Panc1 (cell line): Measurements from ENCODE around the gene SREK1IP1. TPM values are rescaled to one million over a fixed set of nuclear protein-coding genes. Genes with fewer than 3 reads are reported as not detected.

Source experiments
- ATAC-seq: fragments of 200-7000 bp; cut with Tn5 transposase; 2 replicates; pipeline ENCODE4 v1.9.1; 2020; ENCODE audit warnings: mild to moderate bottlenecking, moderate library complexity
- BruUV-seq: library from RNA; stranded (reverse); fragments of 400-500 nt; replicated peaks from 2 replicates; lab custom pipeline; 2021; lab: Mats Ljungman, UMichigan
- CTCF ChIA-PET: fragments of 300-600 bp; sonication (Branson Sonifier 250); formaldehyde crosslinking; loops from one replicate; lab custom pipeline; 2022; ENCODE audit warnings: antibody characterized with exemption; lab: Charles Lee
- POLR2A ChIA-PET: fragments of 300-600 bp; sonication (Branson Sonifier 250); formaldehyde crosslinking; loops from one replicate; lab custom pipeline; 2022; ENCODE audit warnings: antibody characterized with exemption; lab: Charles Lee
- DNase-seq: peaks from one replicate; pipeline ENCODE4 v3.0.0-alpha.2; 2010; ENCODE audit warnings: low read depth, low spot score
- H3K27ac ChIP-seq: 2 replicates; pipeline ENCODE4 v1.5.1; 2011; ENCODE audit warnings: mild to moderate bottlenecking, low read length, inconsistent platforms
- H3K27me3 ChIP-seq: fragments of 200-500 bp; sonication (Bioruptor generic); 2 replicates; pipeline ENCODE4 v1.6.0; 2014; ENCODE audit warnings: low read length, inconsistent platforms; ENCODE audit not compliant: control insufficient read depth, insufficient read depth
- H3K36me3 ChIP-seq: fragments of 200-500 bp; sonication (Bioruptor generic); 2 replicates; pipeline ENCODE4 v1.5.1; 2014; ENCODE audit warnings: inconsistent platforms, mild to moderate bottlenecking, low read length, moderate library complexity; ENCODE audit not compliant: control insufficient read depth, insufficient read depth
- H3K4me1 ChIP-seq: 2 replicates; pipeline ENCODE4 v1.5.1; 2011; ENCODE audit warnings: inconsistent platforms, mild to moderate bottlenecking, low read length, moderate library complexity; ENCODE audit not compliant: control insufficient read depth, insufficient read depth
- H3K4me3 ChIP-seq, 2 experiments: 2 replicates each; pipeline ENCODE4 v1.5.1; 2011 to 2012; ENCODE audit warnings: low read depth in 2 of 2, low read length in 2 of 2, mild to moderate bottlenecking in 2 of 2, inconsistent platforms in 1 of 2, moderate library complexity in 1 of 2
- H3K9me3 ChIP-seq: fragments of 200-500 bp; sonication (Bioruptor generic); 2 replicates; pipeline ENCODE4 v1.5.1; 2014; ENCODE audit warnings: low read depth, mild to moderate bottlenecking, inconsistent platforms, low read length, moderate library complexity; ENCODE audit not compliant: control insufficient read depth, insufficient read depth
- CTCF ChIP-seq: fragments of 450-650 bp; IDR thresholded peaks from 2 replicates; pipeline ENCODE4 v1.5.1; 2017; ENCODE audit warnings: mild to moderate bottlenecking
- POLR2AphosphoS5 ChIP-seq: IDR thresholded peaks from 2 replicates; pipeline ENCODE4 v1.6.1; 2012; ENCODE audit warnings: mild to moderate bottlenecking, low read depth, low read length, moderate library complexity
- REST ChIP-seq, 2 experiments: IDR thresholded peaks; 2 replicates each; pipeline ENCODE4 v1.6.1; 2011 to 2012; ENCODE audit warnings: low read depth in 2 of 2, control low read depth in 1 of 2, low read length in 1 of 2, mild to moderate bottlenecking in 1 of 2, moderate library complexity in 1 of 2; ENCODE audit not compliant: insufficient read depth in 1 of 2
- SIN3A ChIP-seq: IDR thresholded peaks from 2 replicates; pipeline ENCODE4 v1.6.1; 2012; ENCODE audit warnings: low read depth, mild to moderate bottlenecking, low read length, moderate library complexity, borderline replicate concordance; ENCODE audit not compliant: insufficient read depth
- TCF7L2 ChIP-seq: IDR thresholded peaks from 2 replicates; pipeline ENCODE4 v1.6.1; 2011; ENCODE audit warnings: mild to moderate bottlenecking, low read depth, low read length, inconsistent platforms
- in situ Hi-C: cut with HindIII; loops from 2 replicates; pipeline ENCODE4 v1.10.0; 2016; ENCODE audit warnings: low sequenced_read_pairs, low pct_unique_long_range_greater_than_20kb
- intact Hi-C: fragments of 100-400 bp; cut with micrococcal nuclease; formaldehyde crosslinking; loops from one replicate; pipeline ENCODE4 v1.10.0; 2022; ENCODE audit not compliant: unreplicated experiment
- total RNA-seq: library from RNA; stranded (reverse); gene quantifications from one replicate; pipeline ENCODE4 v1.2.1, GENCODE V29; 2021; ENCODE audit not compliant: unreplicated experiment

SREK1IP1 gene
- total RNA-seq, 1 experiment from 2014 or later = 13.3 TPM

GRCh38 chr5:64749385-64749784 lies 19.1 kb downstream of the SREK1IP1 start:
- Histone ChIP-seq H3K36me3 (no peaks in the 10 kb centered on the region), H3K9me3 (no peaks in the 10 kb centered on the region), H3K27me3 (no peaks in the 10 kb centered on the region), H3K4me3 (no peak overlapping the region), H3K4me1 (no peaks in the 10 kb centered on the region), H3K27ac (no peak overlapping the region)
- ChIA-PET CTCF (interaction anchor here (0.7 kb wide), 1 partner anchor 544 kb away, joined by 4 read pairs; no protein-coding TSS in a partner anchor), POLR2A (interaction anchor here (0.6 kb wide), 1 partner anchor 90 kb away, joined by 7 read pairs; no protein-coding TSS in a partner anchor)
- BruUV-seq = no TSS peak
- in situ Hi-C loops (no loop called here), intact Hi-C loops (no loop called here)
- no peak for TF ChIP-seq REST (IDR thresholded peaks at IDR 0.05; ENCODE audit: insufficient read depth in 1 of 2, low read depth in 2 of 2, low read length in 1 of 2)
- TF ChIP-seq TCF7L2 = no peak
- TF ChIP-seq CTCF = no peak
- no peak for TF ChIP-seq POLR2AphosphoS5
- TF ChIP-seq SIN3A = no peak
- no peak for DNase-seq
- no peak for ATAC-seq

- no peak overlapping the region for H3K27ac ChIP-seq
- no peaks in the 10 kb centered on the region for H3K27me3 ChIP-seq
- DNase-seq (no peak), ATAC-seq (no peak)
- H3K4me1 ChIP-seq = no peaks in the 10 kb centered on the region
- in situ Hi-C loops = no loop called here
- intact Hi-C loops = no loop called here
- POLR2A ChIA-PET = no interaction called here
- H3K9me3 ChIP-seq = no peaks in the 10 kb centered on the region
- CTCF ChIA-PET = no interaction called here
- H3K36me3 ChIP-seq = no peaks in the 10 kb centered on the region
- no TSS peak for BruUV-seq
- H3K4me3 ChIP-seq = no peak overlapping the region
- TF ChIP-seq POLR2AphosphoS5 = no peak
- no peak for TF ChIP-seq REST (IDR thresholded peaks at IDR 0.05; ENCODE audit: insufficient read depth in 1 of 2, low read depth in 2 of 2, low read length in 1 of 2)
- TF ChIP-seq SIN3A = no peak
- TF ChIP-seq TCF7L2 = no peak
- no peak for TF ChIP-seq CTCF
These were observed 22.0 kb downstream of the SREK1IP1 start for GRCh38 chr5:64746446-64746845.
